SU-DHL-6 (cell line): ENCODE results near the gene CLCNKB.

Source experiments
- CTCF ChIP-seq: fragments of 200-600 bp; sonication (generic); IDR thresholded peaks from one replicate; pipeline ENCODE4 v1.5.1; 2017; ENCODE audit warnings: antibody characterized with exemption, mild to moderate bottlenecking, low read length, moderate library complexity; ENCODE audit not compliant: insufficient read depth, poor library complexity, severe bottlenecking
- EZH2phosphoT487 ChIP-seq: fragments of 200-600 bp; sonication (generic), shearing (Covaris generic); conservative IDR thresholded peaks from 2 replicates; pipeline ENCODE4 v1.6.1; 2018; ENCODE audit warnings: mild to moderate bottlenecking, antibody characterized with exemption, low read length, moderate library complexity, mixed read lengths

- TF ChIP-seq CTCF (no peak), EZH2phosphoT487 (no peak)
Measured at GRCh38 chr1:16065269-16065576, 21.6 kb downstream of the CLCNKB start.
